Measurements from ENCODE around the gene NR2F6. TPM values are rescaled to one million over a fixed set of nuclear protein-coding genes. Genes with fewer than 3 reads are reported as not detected.

NR2F6 gene
- total RNA-seq, 1 experiment from 2014 or later, result 32.8 TPM

- Mint-ChIP-seq H3K4me3 (ENCODE audit: unreplicated experiment) (no peak overlapping the region), H3K4me1 (ENCODE audit: insufficient read depth, unreplicated experiment) (no peaks in the 10 kb centered on the region), H3K36me3 (ENCODE audit: insufficient read depth, unreplicated experiment) (peaks cover 35% of the 10 kb centered on the region), H3K9me3 (ENCODE audit: unreplicated experiment) (peaks cover 8% of the 10 kb centered on the region), H3K27ac (ENCODE audit: low read depth, unreplicated experiment) (no peak overlapping the region), H3K27me3 (ENCODE audit: insufficient read depth, unreplicated experiment) (no peaks in the 10 kb centered on the region)
- POLR2A ChIA-PET, result no interaction called here
- intact Hi-C loops (cut with micrococcal nuclease), result no loop called here
- no peak for DNase-seq (ENCODE audit: unreplicated experiment)
- CTCF ChIA-PET, result interaction anchor here (0.6 kb wide), 1 partner anchor 1111 kb away, joined by 5 read pairs; no protein-coding TSS in a partner anchor
- no peak for TF ChIP-seq CTCF (IDR thresholded peaks at IDR 0.05; ENCODE audit: unreplicated experiment)
- BruUV-seq (replicated peaks), result no TSS peak
Observed at GRCh38 chr19:17200408-17201079, 45.2 kb downstream of the NR2F6 start.

- Mint-ChIP-seq H3K4me1 (ENCODE audit: insufficient read depth, unreplicated experiment) (no peaks in the 10 kb centered on the region), H3K4me3 (ENCODE audit: unreplicated experiment) (no peak overlapping the region), H3K9me3 (ENCODE audit: unreplicated experiment) (peaks cover 8% of the 10 kb centered on the region), H3K27me3 (ENCODE audit: insufficient read depth, unreplicated experiment) (no peaks in the 10 kb centered on the region), H3K27ac (ENCODE audit: low read depth, unreplicated experiment) (no peak overlapping the region), H3K36me3 (ENCODE audit: insufficient read depth, unreplicated experiment) (peaks cover 35% of the 10 kb centered on the region)
- intact Hi-C loops (cut with micrococcal nuclease), result no loop called here
- CTCF ChIA-PET, result no interaction called here
- POLR2A ChIA-PET, result no interaction called here
- no peak for TF ChIP-seq CTCF (IDR thresholded peaks at IDR 0.05; ENCODE audit: unreplicated experiment)
- no TSS peak for BruUV-seq (replicated peaks)
- no peak for DNase-seq (ENCODE audit: unreplicated experiment)
Observed at GRCh38 chr19:17197666-17198065, 48.1 kb downstream of the NR2F6 start.

- ChIA-PET CTCF (interaction anchor here (0.7 kb wide), 1 partner anchor 32 kb away, joined by 4 read pairs; no protein-coding TSS in a partner anchor), POLR2A (no interaction called here)
- intact Hi-C loops (cut with micrococcal nuclease), result no loop called here
- no peak overlapping the region for H3K4me3 Mint-ChIP-seq (ENCODE audit: unreplicated experiment)
- BruUV-seq (replicated peaks), result no TSS peak
- no peaks in the 10 kb centered on the region for H3K27me3 Mint-ChIP-seq (ENCODE audit: insufficient read depth, unreplicated experiment)
- no peak overlapping the region for H3K27ac Mint-ChIP-seq (ENCODE audit: low read depth, unreplicated experiment)
- no peaks in the 10 kb centered on the region for H3K4me1 Mint-ChIP-seq (ENCODE audit: insufficient read depth, unreplicated experiment)
- peaks cover 37% of the 10 kb centered on the region for H3K36me3 Mint-ChIP-seq (ENCODE audit: insufficient read depth, unreplicated experiment)
- no peak for TF ChIP-seq CTCF (IDR thresholded peaks at IDR 0.05; ENCODE audit: unreplicated experiment)
- peaks cover 8% of the 10 kb centered on the region for H3K9me3 Mint-ChIP-seq (ENCODE audit: unreplicated experiment)
- DNase-seq (ENCODE audit: unreplicated experiment), result no peak
Observed at GRCh38 chr19:17196610-17197009, 49.1 kb downstream of the NR2F6 start.

GRCh38 chr19:17195106-17195505 lies 50.6 kb downstream of the NR2F6 start:
- BruUV-seq (replicated peaks), result no TSS peak

More at GRCh38 chr19:17195106-17195505, 50.6 kb downstream of the NR2F6 start:
- ChIA-PET CTCF (interaction anchor here (0.6 kb wide), 1 partner anchor 93 kb away, joined by 3 read pairs; no protein-coding TSS in a partner anchor), POLR2A (no interaction called here)
- Mint-ChIP-seq H3K4me1 (ENCODE audit: insufficient read depth, unreplicated experiment) (no peaks in the 10 kb centered on the region), H3K9me3 (ENCODE audit: unreplicated experiment) (peaks cover 8% of the 10 kb centered on the region), H3K27ac (ENCODE audit: low read depth, unreplicated experiment) (no peak overlapping the region), H3K36me3 (ENCODE audit: insufficient read depth, unreplicated experiment) (peaks cover 37% of the 10 kb centered on the region), H3K27me3 (ENCODE audit: insufficient read depth, unreplicated experiment) (no peaks in the 10 kb centered on the region), H3K4me3 (ENCODE audit: unreplicated experiment) (no peak overlapping the region)
- intact Hi-C loops (cut with micrococcal nuclease), result no loop called here
- TF ChIP-seq CTCF (IDR thresholded peaks at IDR 0.05; ENCODE audit: unreplicated experiment), result no peak
- no peak for DNase-seq (ENCODE audit: unreplicated experiment)

All from MCF 10A (cell line).